Esophagus muscularis mucosa (tissue), 4 donors: ENCODE data around the gene ENPP3. TPM values are rescaled to one million over a fixed set of nuclear protein-coding genes. Genes with fewer than 3 reads are reported as not detected.

Source experiments
- DNase-seq: peaks from one replicate; pipeline ENCODE4 v3.0.0-alpha.2; 2017; ENCODE audit errors: extremely low spot score
- H3K27ac ChIP-seq, 4 donors: fragments of 200-600 bp; sonication (generic); replicated peaks in 1 of 4; 1 replicate in 3 of 4; 2 replicates in 1 of 4; pipeline ENCODE4 v1.5.1; 2016 to 2019; ENCODE audit warnings: mild to moderate bottlenecking in 1 of 4
- H3K27me3 ChIP-seq, 4 donors: fragments of 200-600 bp; sonication (generic); one replicate each; pipeline versions ENCODE4 v1.5.1 to v1.6.0; 2016 to 2019
- H3K36me3 ChIP-seq, 4 donors: fragments of 200-600 bp; sonication (generic); one replicate each; pipeline ENCODE4 v1.5.1; 2016 to 2019
- H3K4me1 ChIP-seq, 4 donors: fragments of 200-600 bp; sonication (generic); one replicate each; pipeline ENCODE4 v1.5.1; 2016 to 2019
- H3K4me3 ChIP-seq, 4 donors: fragments of 200-600 bp; sonication (generic); 1 replicate in 2 of 4; 2 replicates in 2 of 4; pipeline ENCODE4 v1.5.1; 2016 to 2019; ENCODE audit warnings: mild to moderate bottlenecking in 4 of 4, moderate library complexity in 1 of 4
- H3K9me3 ChIP-seq, 4 donors: fragments of 200-600 bp; sonication (generic); 1 replicate in 3 of 4; 2 replicates in 1 of 4; pipeline ENCODE4 v1.5.1; 2016 to 2019
- EP300 ChIP-seq: sonication (generic); formaldehyde crosslinking; IDR thresholded peaks from one replicate; pipeline ENCODE4 v1.6.1; 2017; ENCODE audit warnings: antibody characterized with exemption
- POLR2A ChIP-seq: fragments of 450-650 bp; IDR thresholded peaks from one replicate; pipeline ENCODE4 v1.6.1; 2017; ENCODE audit warnings: antibody characterized with exemption, moderate library complexity, mild to moderate bottlenecking, low read depth
- POLR2AphosphoS5 ChIP-seq, 2 donors: sonication (generic); formaldehyde crosslinking; IDR thresholded peaks; one replicate each; pipeline ENCODE4 v1.6.1; 2017; ENCODE audit warnings: antibody characterized with exemption in 2 of 2
- WGBS: methylation state at CpG from one replicate; pipeline ENCODE4 v1.1.5; 2018; 5-methylcytosine and 5-hydroxymethylcytosine counted together
- intact Hi-C: fragments of 100-400 bp; cut with DNase I; formaldehyde crosslinking; loops from one replicate; pipeline ENCODE4 v1.15.1; 2023
- total RNA-seq, 4 donors: library from RNA; depleted of rRNA; stranded (reverse); fragments of >200 nt; gene quantifications; one replicate each; pipeline versions ENCODE4 v1.1.0 to v1.2.1, GENCODE V29; 2016
- TF ChIP-seq, protein P1 (sequence below), 3 experiments: fragments of 200-600 bp in 2 of 3; fragments of 450-650 bp in 1 of 3; sonication (generic) in 2 of 3; IDR thresholded peaks; one replicate each; pipeline ENCODE4 v1.5.1; 2017 to 2019; ENCODE audit warnings: antibody characterized with exemption in 3 of 3, mild to moderate bottlenecking in 2 of 3, moderate library complexity in 1 of 3

ENPP3 gene
- total RNA-seq, 4 donors from 2014 or later, result 0.42 to 0.78 (median 0.59) TPM

- Histone ChIP-seq H3K4me3 (no peak overlapping the region), H3K27ac (no peak overlapping the region), H3K36me3 (no peaks in the 10 kb centered on the region), H3K27me3 (no peaks in the 10 kb centered on the region), H3K9me3 (no peaks in the 10 kb centered on the region), H3K4me1 (no peaks in the 10 kb centered on the region)
- WGBS, result 87% methylated on average over 3 of the region's 3 CpGs
- intact Hi-C loops, result no loop called here
- no peak for DNase-seq
- TF ChIP-seq, protein P1, sequence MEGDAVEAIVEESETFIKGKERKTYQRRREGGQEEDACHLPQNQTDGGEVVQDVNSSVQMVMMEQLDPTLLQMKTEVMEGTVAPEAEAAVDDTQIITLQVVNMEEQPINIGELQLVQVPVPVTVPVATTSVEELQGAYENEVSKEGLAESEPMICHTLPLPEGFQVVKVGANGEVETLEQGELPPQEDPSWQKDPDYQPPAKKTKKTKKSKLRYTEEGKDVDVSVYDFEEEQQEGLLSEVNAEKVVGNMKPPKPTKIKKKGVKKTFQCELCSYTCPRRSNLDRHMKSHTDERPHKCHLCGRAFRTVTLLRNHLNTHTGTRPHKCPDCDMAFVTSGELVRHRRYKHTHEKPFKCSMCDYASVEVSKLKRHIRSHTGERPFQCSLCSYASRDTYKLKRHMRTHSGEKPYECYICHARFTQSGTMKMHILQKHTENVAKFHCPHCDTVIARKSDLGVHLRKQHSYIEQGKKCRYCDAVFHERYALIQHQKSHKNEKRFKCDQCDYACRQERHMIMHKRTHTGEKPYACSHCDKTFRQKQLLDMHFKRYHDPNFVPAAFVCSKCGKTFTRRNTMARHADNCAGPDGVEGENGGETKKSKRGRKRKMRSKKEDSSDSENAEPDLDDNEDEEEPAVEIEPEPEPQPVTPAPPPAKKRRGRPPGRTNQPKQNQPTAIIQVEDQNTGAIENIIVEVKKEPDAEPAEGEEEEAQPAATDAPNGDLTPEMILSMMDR (IDR thresholded peaks at IDR 0.05), result no peak
- TF ChIP-seq POLR2AphosphoS5 (IDR thresholded peaks at IDR 0.05) (no peak), EP300 (no peak), POLR2A (no peak)
Observed at GRCh38 chr6:131717836-131718542, 80.9 kb downstream of the ENPP3 start.

- Histone ChIP-seq H3K9me3 (no peaks in the 10 kb centered on the region), H3K36me3 (no peaks in the 10 kb centered on the region), H3K27me3 (no peaks in the 10 kb centered on the region), H3K4me1 (no peaks in the 10 kb centered on the region), H3K4me3 (no peak overlapping the region), H3K27ac (no peak overlapping the region)
- no peak for DNase-seq
- 97% methylated on average over 2 of the region's 2 CpGs for WGBS
- TF ChIP-seq, protein P1 (IDR thresholded peaks at IDR 0.05), result no peak
- no peak for TF ChIP-seq EP300
- no peak for TF ChIP-seq POLR2A
- no peak for TF ChIP-seq POLR2AphosphoS5 (IDR thresholded peaks at IDR 0.05)
- intact Hi-C loops, result no loop called here
Observed at GRCh38 chr6:131721161-131721560, 84.1 kb downstream of the ENPP3 start.

DNA sequence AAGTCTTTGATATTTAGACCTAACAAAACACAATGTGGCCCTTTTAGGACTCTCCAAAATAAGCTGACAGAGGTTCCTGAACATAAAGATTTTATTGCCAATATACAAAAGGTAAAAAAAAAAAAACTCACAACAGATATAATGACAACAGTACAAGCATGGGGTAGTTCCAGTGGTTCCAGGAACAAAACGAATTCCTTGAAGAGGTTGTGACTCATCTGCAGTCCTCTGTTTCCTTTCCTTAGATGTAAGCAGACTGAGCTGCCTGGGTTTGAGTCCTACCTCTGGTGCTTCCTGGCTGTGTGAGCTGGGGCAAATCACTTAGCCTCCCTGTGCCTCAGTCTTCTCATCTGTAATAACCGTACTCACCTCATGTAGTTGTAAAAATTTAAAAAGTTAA is 87.0 kb downstream of the ENPP3 start:
- TF ChIP-seq, protein P1 (IDR thresholded peaks at IDR 0.05), result no peak
- TF ChIP-seq POLR2A (no peak), EP300 (no peak), POLR2AphosphoS5 (IDR thresholded peaks at IDR 0.05) (no peak)
- H3K9me3 ChIP-seq, result peaks cover 0 to 2% (median 0%) of the 10 kb centered on the region in 4 donors
- no peak for DNase-seq
- H3K27me3 ChIP-seq, result no peaks in the 10 kb centered on the region
- H3K36me3 ChIP-seq, result no peaks in the 10 kb centered on the region
- no peaks in the 10 kb centered on the region for H3K4me1 ChIP-seq
- no peak overlapping the region for H3K4me3 ChIP-seq
- WGBS, result 83% methylated on average over 2 of the region's 2 CpGs
- H3K27ac ChIP-seq, result no peak overlapping the region
- intact Hi-C loops, result no loop called here

GRCh38 chr6:131727467-131727866 is 90.4 kb downstream of the ENPP3 start:
- WGBS, result 89% methylated on average over 5 of the region's 5 CpGs
- peaks cover 0 to 2% (median 0%) of the 10 kb centered on the region in 4 donors for H3K9me3 ChIP-seq

More at GRCh38 chr6:131727467-131727866, 90.4 kb downstream of the ENPP3 start:
- no peak for DNase-seq
- TF ChIP-seq POLR2AphosphoS5 (IDR thresholded peaks at IDR 0.05) (no peak), EP300 (no peak), POLR2A (no peak)
- TF ChIP-seq, protein P1 (IDR thresholded peaks at IDR 0.05), result no peak
- Histone ChIP-seq H3K4me3 (no peak overlapping the region), H3K4me1 (no peaks in the 10 kb centered on the region), H3K27ac (no peak overlapping the region), H3K27me3 (no peaks in the 10 kb centered on the region), H3K36me3 (no peaks in the 10 kb centered on the region)
- intact Hi-C loops, result no loop called here
